ENCODE measurements around the gene BRIX1.

BRIX1 gene

GRCh38 chr5:34915139-34915855, at the start of gene BRIX1, which contains the start of gene RAD1:
TSS of gene BRIX1 (plus strand) at chr5:34915711. CDS start at chr5:34915739, 28 bp downstream.
TSS of gene RAD1 (minus strand) at chr5:34915504. CDS start at chr5:34914892, 612 bp downstream.
- peak; percentile 97 for DNase-seq

- DNase-seq, result no peak
These were observed 48.5 kb upstream of the BRIX1 start for GRCh38 chr5:34866989-34867471.

- DNase-seq, result no peak
These were observed 47.9 kb upstream of the BRIX1 start for GRCh38 chr5:34867660-34868059.

GRCh38 chr5:34868791-34869190, 46.7 kb upstream of the BRIX1 start:
- no peak for DNase-seq

GRCh38 chr5:34869256-34869655, 46.3 kb upstream of the BRIX1 start:
- DNase-seq, result no peak

- no peak for DNase-seq
These were observed 45.1 kb upstream of the BRIX1 start for GRCh38 chr5:34870382-34870781.

GRCh38 chr5:34876275-34876674, 39.2 kb upstream of the BRIX1 start:
- DNase-seq, result no peak

GRCh38 chr5:34881246-34881645, 34.3 kb upstream of the BRIX1 start:
- no peak for DNase-seq

GRCh38 chr5:34886392-34887119, 29.0 kb upstream of the BRIX1 start:
- no peak for DNase-seq

- no peak for DNase-seq
These were observed 26.1 kb upstream of the BRIX1 start for GRCh38 chr5:34889394-34889793.

GRCh38 chr5:34891981-34892380, 23.5 kb upstream of the BRIX1 start:
- DNase-seq, result no peak

- DNase-seq, result no peak
These were observed 23.1 kb upstream of the BRIX1 start for GRCh38 chr5:34892414-34892813.

- no peak for DNase-seq
These were observed 20.8 kb upstream of the BRIX1 start for GRCh38 chr5:34894716-34895115.

GRCh38 chr5:34895641-34896419, 19.7 kb upstream of the BRIX1 start:
- no peak for DNase-seq

GRCh38 chr5:34897646-34898045, 17.9 kb upstream of the BRIX1 start:
- no peak for DNase-seq

- peak; percentile 62 for DNase-seq
These were observed 17.1 kb upstream of the BRIX1 start for GRCh38 chr5:34898258-34898895.

GRCh38 chr5:34899066-34899465, 16.4 kb upstream of the BRIX1 start:
- no peak for DNase-seq

GRCh38 chr5:34900652-34901051, 14.9 kb upstream of the BRIX1 start:
- DNase-seq, result no peak

GRCh38 chr5:34903260-34903659, 12.3 kb upstream of the BRIX1 start:
- no peak for DNase-seq

GRCh38 chr5:34905564-34905963, 9.9 kb upstream of the BRIX1 start:
- no peak for DNase-seq

GRCh38 chr5:34913072-34913471, 2.4 kb upstream of the BRIX1 start:
- no peak for DNase-seq

GRCh38 chr5:34914671-34915138, 806 bp upstream of the BRIX1 start:
- DNase-seq, result no peak

GRCh38 chr5:34915856-34916192, 313 bp downstream of the BRIX1 start:
- DNase-seq, result no peak
